ENCODE results near the gene SRC. TPM values are rescaled to one million over a fixed set of nuclear protein-coding genes. Genes with fewer than 3 reads are reported as not detected.

Gene SRC
- total RNA-seq, 4 donors from 2014 or later = 23.4 to 36.9 (median 29.0) TPM

- TF ChIP-seq EP300 (IDR thresholded peaks at IDR 0.05) = no peak
- no peak for TF ChIP-seq CTCF (IDR thresholded peaks at IDR 0.05)
- TF ChIP-seq POLR2A (IDR thresholded peaks at IDR 0.05) = no peak
- Histone ChIP-seq H3K27me3 (peaks cover 0 to 25% of the 10 kb centered on the region in 2 donors), H3K4me3 (no peak overlapping the region), H3K36me3 (peaks cover 0 to 52% (median 5%) of the 10 kb centered on the region in 3 donors), H3K27ac (no peak overlapping the region), H3K4me1 (peaks cover 0 to 29% (median 0%) of the 10 kb centered on the region in 4 donors), H3K9me3 (no peaks in the 10 kb centered on the region)
- no peak for DNase-seq (ENCODE audit: low spot score in 2 of 2)
- 83% methylated on average over 6 of the region's 6 CpGs for WGBS, 2 donors
These were observed 58.5 kb downstream of the SRC start for GRCh38 chr20:37404461-37404890.

- WGBS, 2 donors = 76 to 79% methylated on average over 11 of the region's 11 CpGs
- H3K27ac ChIP-seq = no peak overlapping the region
- DNase-seq (ENCODE audit: low spot score in 2 of 2) = no peak
- H3K4me1 ChIP-seq = peaks cover 0 to 29% (median 0%) of the 10 kb centered on the region in 4 donors
- TF ChIP-seq POLR2A (IDR thresholded peaks at IDR 0.05) = no peak
- no peak for TF ChIP-seq EP300 (IDR thresholded peaks at IDR 0.05)
- peaks cover 0 to 34% of the 10 kb centered on the region in 2 donors for H3K27me3 ChIP-seq
- H3K4me3 ChIP-seq = no peak overlapping the region
- H3K9me3 ChIP-seq = no peaks in the 10 kb centered on the region
- peaks cover 0 to 43% (median 5%) of the 10 kb centered on the region in 3 donors for H3K36me3 ChIP-seq
These were observed 59.5 kb downstream of the SRC start for GRCh38 chr20:37405351-37405897.

DNA sequence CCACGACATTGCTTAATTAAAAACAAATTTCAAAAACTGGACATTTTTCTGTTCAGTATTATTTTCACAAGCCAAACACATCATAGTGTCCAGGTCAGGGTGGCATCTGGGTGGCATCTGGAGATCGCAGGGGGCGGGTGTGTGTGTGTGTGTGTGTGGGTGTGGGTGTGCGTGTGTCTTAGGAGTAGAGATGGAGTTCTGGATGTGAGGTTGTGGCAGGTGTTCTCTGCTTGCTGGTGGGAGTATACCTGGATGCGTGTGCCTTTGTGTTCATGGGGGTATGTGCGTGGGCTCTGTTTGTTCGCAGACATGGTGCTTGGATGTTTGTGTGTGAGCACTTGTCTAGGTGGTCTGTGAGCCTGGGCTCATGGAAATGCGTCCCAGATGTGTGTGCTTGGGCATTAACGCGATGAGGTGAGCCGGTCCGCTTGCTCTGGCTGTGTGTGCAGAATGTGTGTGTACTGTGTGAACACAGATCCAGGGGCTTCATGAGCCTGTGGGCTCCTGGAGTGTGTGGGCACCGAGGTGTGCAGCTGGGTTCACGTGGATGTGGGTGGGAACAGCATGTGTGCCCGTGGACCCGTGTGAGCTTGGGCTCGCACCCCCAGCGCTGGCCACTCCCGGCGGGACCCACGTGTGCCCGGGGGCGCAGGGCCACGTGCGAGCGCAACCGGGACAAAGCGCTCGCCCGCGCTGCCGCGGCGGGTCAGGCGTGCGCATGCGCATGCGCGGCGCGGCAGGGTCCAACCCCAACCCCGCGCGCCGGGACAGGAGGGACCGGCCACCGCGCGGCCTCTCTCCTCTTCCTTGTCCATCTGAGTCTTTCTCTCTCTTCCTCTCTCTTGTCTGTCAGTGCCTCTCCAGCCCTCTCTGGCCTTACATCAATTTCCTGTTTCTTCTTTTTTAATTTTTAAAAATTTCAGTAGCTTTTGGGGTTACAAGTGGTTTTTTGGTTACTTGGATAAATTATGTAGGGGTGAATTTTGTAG, 60.4 kb downstream of the SRC start:
- DNase-seq (ENCODE audit: low spot score in 2 of 2) = no peak
- Histone ChIP-seq H3K27ac (no peak overlapping the region), H3K36me3 (peaks cover 0 to 34% (median 5%) of the 10 kb centered on the region in 3 donors), H3K4me1 (peaks cover 0 to 33% (median 0%) of the 10 kb centered on the region in 4 donors), H3K27me3 (peaks cover 0 to 38% of the 10 kb centered on the region in 2 donors), H3K9me3 (no peaks in the 10 kb centered on the region), H3K4me3 (peak overlapping the region in 3 of 4 donors; percentile 19 to 46 (median 34))
- WGBS, 2 donors = 12 to 13% methylated on average over 44 to 47 of the region's 49 CpGs
- TF ChIP-seq POLR2A (IDR thresholded peaks at IDR 0.05) (no peak), CTCF (IDR thresholded peaks at IDR 0.05) (peak in 1 of 5 experiments; percentile 20)

- no peak for DNase-seq (ENCODE audit: low spot score in 2 of 2)
- 47 to 53% methylated on average over 7 of the region's 7 CpGs for WGBS, 2 donors
- H3K4me3 ChIP-seq = peak overlapping the region in 1 of 4 donors; percentile 46
- peaks cover 0 to 38% of the 10 kb centered on the region in 2 donors for H3K27me3 ChIP-seq
- H3K36me3 ChIP-seq = peaks cover 0 to 26% (median 3%) of the 10 kb centered on the region in 3 donors
- H3K27ac ChIP-seq = no peak overlapping the region
- no peaks in the 10 kb centered on the region for H3K9me3 ChIP-seq
- peaks cover 0 to 40% (median 2%) of the 10 kb centered on the region in 4 donors for H3K4me1 ChIP-seq
- TF ChIP-seq POLR2A (IDR thresholded peaks at IDR 0.05) = no peak
- TF ChIP-seq CTCF (IDR thresholded peaks at IDR 0.05) = no peak
- no peak for TF ChIP-seq EP300 (IDR thresholded peaks at IDR 0.05)
These were observed 61.2 kb downstream of the SRC start for GRCh38 chr20:37407019-37407566.

GRCh38 chr20:37407573-37408002, 61.6 kb downstream of the SRC start:
- DNase-seq (ENCODE audit: low spot score in 2 of 2) = no peak
- 53 to 64% methylated on average over 14 of the region's 14 CpGs for WGBS, 2 donors
- no peak overlapping the region for H3K27ac ChIP-seq
- H3K4me1 ChIP-seq = peaks cover 0 to 45% (median 2%) of the 10 kb centered on the region in 4 donors
- no peaks in the 10 kb centered on the region for H3K9me3 ChIP-seq
- H3K36me3 ChIP-seq = peaks cover 0 to 21% (median 0%) of the 10 kb centered on the region in 3 donors
- no peak overlapping the region for H3K4me3 ChIP-seq
- TF ChIP-seq POLR2A (IDR thresholded peaks at IDR 0.05) = no peak
- no peak for TF ChIP-seq CTCF (IDR thresholded peaks at IDR 0.05)
- TF ChIP-seq EP300 (IDR thresholded peaks at IDR 0.05) = no peak
- peaks cover 0 to 38% of the 10 kb centered on the region in 2 donors for H3K27me3 ChIP-seq

Data from tibial nerve (tissue), 4 donors.